Inflammatory macrophage (primary cell): ENCODE data around the gene RILP.

ENCODE experiments used
- DNase-seq, 2 donors: peaks; one replicate each; pipeline ENCODE4 v3.0.0-alpha.2; 2020 to 2022

The RILP gene

GRCh38 chr17:1598399-1599095 is 51.1 kb downstream of the RILP start:
- DNase-seq = no peak

- DNase-seq = no peak
Measured at GRCh38 chr17:1597861-1598342, 51.8 kb downstream of the RILP start.
